GM21423 (cell line): ENCODE measurements around the gene ATXN7L2.

Experiments used
- ATAC-seq: cut with Tn5 transposase; IDR thresholded peaks from one replicate; pipeline ENCODE4 v1.9.1; 2021; ENCODE audit warnings: mild to moderate bottlenecking, moderate library complexity; ENCODE audit not compliant: unreplicated experiment

Gene ATXN7L2

DNA sequence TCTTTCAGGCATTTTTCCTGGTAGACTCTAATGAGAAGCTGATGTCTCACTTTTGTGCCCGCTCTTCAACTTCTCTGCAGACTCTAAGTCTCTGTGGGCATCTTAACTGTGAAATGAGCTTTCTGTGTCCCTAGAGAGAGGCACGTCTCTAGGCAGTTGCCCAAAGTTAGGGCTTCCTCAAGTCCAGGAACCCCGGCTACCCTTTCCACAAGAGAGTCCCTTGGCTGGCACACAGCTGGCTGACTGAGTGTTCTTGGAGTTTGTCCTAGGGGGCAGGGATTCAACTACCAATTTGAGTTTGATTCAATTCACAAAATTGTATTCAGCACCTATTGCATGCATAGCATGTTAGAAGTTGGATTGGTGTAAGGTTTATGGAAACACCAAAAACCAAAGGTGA, 57.4 kb downstream of the ATXN7L2 start:
- ATAC-seq, result no peak
